ENCODE results near the gene FAM171A2. TPM values are rescaled to one million over a fixed set of nuclear protein-coding genes. Genes with fewer than 3 reads are reported as not detected.

The FAM171A2 gene
- total RNA-seq, 1 experiment from 2014 or later: 29.9 TPM

- no peak for TF ChIP-seq PRDM15 (CRISPR knock-in tag; IDR thresholded peaks at IDR 0.05)
- no peak for TF ChIP-seq USF2 (CRISPR knock-in tag; IDR thresholded peaks at IDR 0.05)
- TF ChIP-seq ATF1 (CRISPR knock-in tag; IDR thresholded peaks at IDR 0.05): no peak
- no peak for TF ChIP-seq E2F5 (CRISPR knock-in tag; IDR thresholded peaks at IDR 0.05)
- no peak for TF ChIP-seq HMGXB4 (CRISPR knock-in tag; IDR thresholded peaks at IDR 0.05)
- no peak for TF ChIP-seq ZMAT4 (CRISPR knock-in tag; IDR thresholded peaks at IDR 0.05)
- TF ChIP-seq TP53 (CRISPR knock-in tag; IDR thresholded peaks at IDR 0.05): no peak
- no peak for TF ChIP-seq ETV6 (CRISPR knock-in tag; IDR thresholded peaks at IDR 0.05)
- no peak for TF ChIP-seq SMAD3 (CRISPR knock-in tag; IDR thresholded peaks at IDR 0.05; ENCODE audit: borderline replicate concordance)
Observed at GRCh38 chr17:44304651-44305050, 59.0 kb downstream of the FAM171A2 start (continued).

Other genes with a start within 250 kb of the FAM171A2 start
- gene HDAC5, start 240.2 kb downstream of the FAM171A2 start, total RNA-seq (2021): 54.0 to 61.6 TPM (median 59.0 TPM) in 3 replicates
- 22.4 to 23.9 TPM (median 23.7 TPM) in 3 replicates for gene HROB, start 221.9 kb downstream of the FAM171A2 start, total RNA-seq (2021)
- gene ASB16, start 193.1 kb downstream of the FAM171A2 start, total RNA-seq (2021): 0.11 to 0.23 TPM (median 0.14 TPM) in 3 replicates
- gene TMUB2, start 176.9 kb downstream of the FAM171A2 start, total RNA-seq (2021): 21.9 to 26.9 TPM (median 25.3 TPM) in 3 replicates
- 113 to 124 TPM (median 114 TPM) in 3 replicates for gene ATXN7L3, start 164.0 kb downstream of the FAM171A2 start, total RNA-seq (2021)
- gene UBTF, start 144.2 kb downstream of the FAM171A2 start, total RNA-seq (2021): 69.5 to 77.1 TPM (median 75.9 TPM) in 3 replicates
- gene SLC4A1, start 95.7 kb downstream of the FAM171A2 start, total RNA-seq (2021): 0.05 to 0.14 TPM in 2 of 3 replicates, not detected in the other
- 5.1 to 6.5 TPM (median 5.2 TPM) in 3 replicates for gene RUNDC3A, start 55.3 kb downstream of the FAM171A2 start, total RNA-seq (2021)
- gene SLC25A39, start 39.0 kb downstream of the FAM171A2 start, total RNA-seq (2021): 254 to 271 TPM (median 268 TPM) in 3 replicates
- gene GRN, start 18.6 kb downstream of the FAM171A2 start, total RNA-seq (2021): 177 to 185 TPM (median 185 TPM) in 3 replicates
- 21.5 to 30.3 TPM (median 28.5 TPM) in 3 replicates for gene ITGA2B, start 25.8 kb upstream of the FAM171A2 start, total RNA-seq (2021)
- gene GPATCH8, start 139.6 kb upstream of the FAM171A2 start, total RNA-seq (2021): 51.9 to 52.4 TPM (median 51.9 TPM) in 3 replicates
- gene FZD2, start 193.6 kb upstream of the FAM171A2 start, total RNA-seq (2021): 37.6 to 42.8 TPM (median 38.5 TPM) in 3 replicates

All from WTC11 (cell line).